Esophagus muscularis mucosa (tissue), 4 donors: ENCODE data around the gene RIC1. TPM values are rescaled to one million over a fixed set of nuclear protein-coding genes. Genes with fewer than 3 reads are reported as not detected.
A peak's percentile ranks its signal among the peaks of the same experiment; 100 is the strongest.
"Not testable (repeated sequence)": the region's sequence is repeated elsewhere in the genome, so short reads cannot be mapped to it uniquely, and the experiment has no call there.

Source experiments
- DNase-seq: peaks from one replicate; pipeline ENCODE4 v3.0.0-alpha.2; 2017; ENCODE audit errors: extremely low spot score
- H3K27ac ChIP-seq, 4 donors: fragments of 200-600 bp; sonication (generic); replicated peaks in 1 of 4; 1 replicate in 3 of 4; 2 replicates in 1 of 4; pipeline ENCODE4 v1.5.1; 2016 to 2019; ENCODE audit warnings: mild to moderate bottlenecking in 1 of 4
- H3K27me3 ChIP-seq, 4 donors: fragments of 200-600 bp; sonication (generic); one replicate each; pipeline versions ENCODE4 v1.5.1 to v1.6.0; 2016 to 2019
- H3K36me3 ChIP-seq, 4 donors: fragments of 200-600 bp; sonication (generic); one replicate each; pipeline ENCODE4 v1.5.1; 2016 to 2019
- H3K4me1 ChIP-seq, 4 donors: fragments of 200-600 bp; sonication (generic); one replicate each; pipeline ENCODE4 v1.5.1; 2016 to 2019
- H3K4me3 ChIP-seq, 4 donors: fragments of 200-600 bp; sonication (generic); 1 replicate in 2 of 4; 2 replicates in 2 of 4; pipeline ENCODE4 v1.5.1; 2016 to 2019; ENCODE audit warnings: mild to moderate bottlenecking in 4 of 4, moderate library complexity in 1 of 4
- H3K9me3 ChIP-seq, 4 donors: fragments of 200-600 bp; sonication (generic); 1 replicate in 3 of 4; 2 replicates in 1 of 4; pipeline ENCODE4 v1.5.1; 2016 to 2019
- CTCF ChIP-seq, 3 experiments: fragments of 200-600 bp in 2 of 3; fragments of 450-650 bp in 1 of 3; sonication (generic) in 2 of 3; IDR thresholded peaks; one replicate each; pipeline ENCODE4 v1.5.1; 2017 to 2019; ENCODE audit warnings: antibody characterized with exemption in 3 of 3, mild to moderate bottlenecking in 2 of 3, moderate library complexity in 1 of 3
- EP300 ChIP-seq: sonication (generic); formaldehyde crosslinking; IDR thresholded peaks from one replicate; pipeline ENCODE4 v1.6.1; 2017; ENCODE audit warnings: antibody characterized with exemption
- POLR2A ChIP-seq: fragments of 450-650 bp; IDR thresholded peaks from one replicate; pipeline ENCODE4 v1.6.1; 2017; ENCODE audit warnings: antibody characterized with exemption, moderate library complexity, mild to moderate bottlenecking, low read depth
- POLR2AphosphoS5 ChIP-seq, 2 donors: sonication (generic); formaldehyde crosslinking; IDR thresholded peaks; one replicate each; pipeline ENCODE4 v1.6.1; 2017; ENCODE audit warnings: antibody characterized with exemption in 2 of 2
- WGBS: methylation state at CpG from one replicate; pipeline ENCODE4 v1.1.5; 2018; 5-methylcytosine and 5-hydroxymethylcytosine counted together
- intact Hi-C: fragments of 100-400 bp; cut with DNase I; formaldehyde crosslinking; loops from one replicate; pipeline ENCODE4 v1.15.1; 2023
- total RNA-seq, 4 donors: library from RNA; depleted of rRNA; stranded (reverse); fragments of >200 nt; gene quantifications; one replicate each; pipeline versions ENCODE4 v1.1.0 to v1.2.1, GENCODE V29; 2016

The RIC1 gene
- total RNA-seq, 4 donors from 2014 or later, result 51.6 to 64.9 (median 57.4) TPM

GRCh38 chr9:5626727-5627634 lies 1.9 kb upstream of the RIC1 start:
- Histone ChIP-seq H3K27me3 (no peaks in the 10 kb centered on the region), H3K9me3 (no peaks in the 10 kb centered on the region), H3K4me1 (peaks cover 32 to 74% (median 71%) of the 10 kb centered on the region in 4 donors), H3K4me3 (peak overlapping the region; percentile 77 to 99 (median 94)), H3K27ac (peak overlapping the region; percentile 98 to 99 (median 98)), H3K36me3 (no peaks in the 10 kb centered on the region)
- TF ChIP-seq POLR2A, result no peak
- no peak for TF ChIP-seq CTCF (IDR thresholded peaks at IDR 0.05)
- TF ChIP-seq POLR2AphosphoS5 (IDR thresholded peaks at IDR 0.05), result peak; percentile 71 to 79
- DNase-seq, result no peak
- intact Hi-C loops, result loop anchor here (10.0 kb wide), 1 partner anchor 378 kb away; a partner anchor contains a TSS
- 29% methylated on average over 5 of the region's 5 CpGs for WGBS

GRCh38 chr9:5627686-5628085 lies 1.2 kb upstream of the RIC1 start:
- DNase-seq, H3K27me3 ChIP-seq, H3K9me3 ChIP-seq, H3K36me3 ChIP-seq: not testable (repeated sequence)
- Histone ChIP-seq H3K27ac (peak overlapping the region; percentile 98 to 99 (median 98)), H3K4me1 (peaks cover 32 to 75% (median 71%) of the 10 kb centered on the region in 4 donors), H3K4me3 (peak overlapping the region; percentile 77 to 99 (median 94))
- 43% methylated on average over 11 of the region's 11 CpGs for WGBS
- intact Hi-C loops, result loop anchor here (10.0 kb wide), 1 partner anchor 377 kb away; a partner anchor contains a TSS

GRCh38 chr9:5628183-5628529 lies 751 bp upstream of the RIC1 start:
- H3K4me1 ChIP-seq, result peaks cover 34 to 78% (median 70%) of the 10 kb centered on the region in 4 donors
- H3K4me3 ChIP-seq, result peak overlapping the region; percentile 77 to 99 (median 94)
- peak overlapping the region; percentile 98 to 99 (median 98) for H3K27ac ChIP-seq
- no peak for DNase-seq
- H3K27me3 ChIP-seq, result no peaks in the 10 kb centered on the region
- under 1% methylated on average over 7 of the region's 7 CpGs for WGBS
- TF ChIP-seq POLR2AphosphoS5 (IDR thresholded peaks at IDR 0.05) (no peak), EP300 (no peak), CTCF (IDR thresholded peaks at IDR 0.05) (no peak), POLR2A (no peak)
- no peaks in the 10 kb centered on the region for H3K36me3 ChIP-seq
- H3K9me3 ChIP-seq, result no peaks in the 10 kb centered on the region
- intact Hi-C loops, result loop anchor here (10.0 kb wide), 1 partner anchor 377 kb away; a partner anchor contains a TSS

- intact Hi-C loops, result loop anchor here (5.0 to 10.0 kb wide), 4 partner anchors 68 to 375 kb away; a partner anchor contains a TSS
- Histone ChIP-seq H3K27ac (peak overlapping the region; percentile 98 to 99 (median 98)), H3K36me3 (no peaks in the 10 kb centered on the region), H3K9me3 (no peaks in the 10 kb centered on the region), H3K27me3 (no peaks in the 10 kb centered on the region), H3K4me3 (peak overlapping the region; percentile 77 to 99 (median 94)), H3K4me1 (peaks cover 37 to 76% (median 65%) of the 10 kb centered on the region in 4 donors)
- TF ChIP-seq POLR2A (no peak), CTCF (IDR thresholded peaks at IDR 0.05) (no peak)
- no peak for DNase-seq
- WGBS, result under 1% methylated on average over 40 of the region's 56 CpGs
Measured at GRCh38 chr9:5629312-5630080, 589 bp downstream of the RIC1 start.

GRCh38 chr9:5630081-5630507 lies 1.2 kb downstream of the RIC1 start:
- Histone ChIP-seq H3K4me1 (peaks cover 37 to 70% (median 63%) of the 10 kb centered on the region in 4 donors), H3K27ac (peak overlapping the region; percentile 98 to 99 (median 98)), H3K36me3 (no peaks in the 10 kb centered on the region), H3K9me3 (peaks cover 0 to 1% (median under 1%) of the 10 kb centered on the region in 4 donors), H3K4me3 (peak overlapping the region; percentile 77 to 99 (median 94)), H3K27me3 (no peaks in the 10 kb centered on the region)
- TF ChIP-seq POLR2A, result no peak
- TF ChIP-seq POLR2AphosphoS5 (IDR thresholded peaks at IDR 0.05), result peak in 1 of 2 donors; percentile 40
- no peak for DNase-seq
- intact Hi-C loops, result loop anchor here (5.0 to 10.0 kb wide), 3 partner anchors 67 to 197 kb away; no protein-coding TSS in a partner anchor
- WGBS, result under 1% methylated on average over 6 of the region's 6 CpGs
